Frontal cortex (tissue), 4 donors: Measurements from ENCODE around the gene ICA1L. TPM values are rescaled to one million over a fixed set of nuclear protein-coding genes. Genes with fewer than 3 reads are reported as not detected.

ENCODE experiments used
- DNase-seq, 2 donors: peaks; one replicate each; pipeline ENCODE4 v3.0.0; 2012; ENCODE audit warnings: low spot score in 2 of 2
- FAIRE-seq: peaks from 2 replicates; lab custom pipeline; 2012; peaks lifted over from hg19 to GRCh38; lab: Jason Lieb, UNC
- total RNA-seq: library from RNA; depleted of rRNA; stranded (reverse); fragments of >200 nt; gene quantifications from one replicate; pipeline ENCODE4 v1.2.3, GENCODE V29; 2014
- donor health status: control.
- donor health status: control.
- donor health status: control.

Gene ICA1L
- total RNA-seq, 1 donor from 2014 or later: 88.5 TPM

DNA sequence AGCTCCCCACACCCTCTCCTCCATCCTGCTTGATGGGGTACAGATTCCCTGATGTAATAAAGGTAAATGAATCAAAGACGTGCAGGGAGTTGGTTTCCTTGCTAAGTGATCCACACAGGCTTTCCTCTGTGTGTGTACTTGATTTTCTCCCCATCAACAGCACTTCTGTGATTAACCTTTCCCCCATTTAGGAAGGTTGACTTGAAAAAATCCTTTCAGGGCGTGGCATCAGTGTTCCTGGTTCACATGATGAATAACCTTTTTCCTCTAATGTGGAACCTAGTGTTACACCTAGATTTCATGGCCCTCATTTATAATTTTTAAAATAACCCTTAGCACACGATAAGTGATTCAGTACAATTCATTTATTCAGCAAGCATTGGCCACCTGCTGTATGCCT, 115.0 kb downstream of the ICA1L start:
- FAIRE-seq: no peak
- DNase-seq: no peak

DNA sequence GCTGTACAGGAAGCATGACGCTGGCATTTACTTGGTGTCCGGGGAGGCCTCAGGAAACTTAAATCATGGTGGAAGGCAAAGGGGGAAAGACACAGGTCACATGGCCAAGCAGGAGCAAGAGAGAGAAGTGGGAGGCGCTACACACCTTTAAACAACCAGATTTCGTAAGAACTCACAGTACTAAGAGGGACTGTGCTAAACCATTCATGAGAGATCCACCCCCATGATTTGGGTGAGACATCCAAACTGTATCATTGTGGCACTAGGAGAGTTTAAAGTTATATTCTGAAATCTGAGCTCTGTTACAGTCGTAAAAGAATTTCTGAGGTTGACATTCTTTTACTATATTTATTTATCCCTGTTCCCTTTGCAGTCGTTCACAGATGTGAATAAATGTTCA, 116.6 kb downstream of the ICA1L start:
- FAIRE-seq: no peak
- DNase-seq: no peak

DNA sequence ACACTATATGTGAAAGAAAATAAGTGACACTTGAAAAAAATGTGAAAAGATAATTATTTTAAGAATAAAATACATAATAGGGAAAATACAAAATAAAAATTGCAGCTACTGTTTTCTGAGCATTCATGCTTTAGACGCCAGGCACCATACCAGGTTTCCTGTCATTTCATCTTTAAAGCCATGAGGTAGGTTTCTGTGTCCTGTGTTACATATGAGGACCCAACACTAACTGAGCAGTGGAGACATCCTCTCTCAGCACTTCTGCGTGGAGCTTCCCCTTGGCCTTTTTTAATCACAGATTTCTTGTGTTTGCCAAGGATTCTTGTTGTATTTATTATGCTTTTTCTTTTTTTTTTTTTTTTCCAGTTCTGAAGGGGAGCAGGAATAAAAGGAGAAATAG, 119.5 kb downstream of the ICA1L start:
- DNase-seq (no peak), FAIRE-seq (no peak)

DNA sequence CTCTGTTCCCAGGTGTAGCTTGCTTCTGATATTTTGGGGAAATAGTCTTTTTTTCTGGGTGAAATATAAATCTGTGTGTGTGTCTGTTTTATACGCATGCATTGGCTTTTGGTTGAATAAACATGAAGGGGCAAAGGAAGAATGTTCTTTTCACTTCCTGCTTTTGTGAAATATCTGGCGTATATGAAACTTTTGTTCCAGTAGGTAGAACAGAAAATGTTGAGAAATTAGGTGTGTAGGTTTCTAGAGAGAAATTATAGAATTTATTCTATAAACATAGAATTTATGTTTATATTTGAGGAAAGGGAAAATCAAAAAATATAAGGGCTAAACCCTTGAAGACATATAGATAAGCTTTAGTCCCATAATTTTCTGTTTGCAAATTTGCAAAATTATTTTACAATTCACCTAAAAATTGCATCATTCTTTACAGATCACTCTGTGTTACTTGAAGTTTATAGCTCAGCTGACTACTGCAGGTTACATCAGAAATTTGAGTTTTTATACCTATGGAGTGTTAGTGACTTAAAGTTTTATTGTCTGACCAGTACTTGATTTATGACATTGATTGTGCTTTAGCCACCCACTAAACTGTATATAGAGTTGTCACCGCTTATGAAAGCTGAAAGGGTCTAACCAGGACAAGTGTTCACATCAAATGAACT, 120.7 kb downstream of the ICA1L start:
- no peak for DNase-seq
- FAIRE-seq: no peak

DNA sequence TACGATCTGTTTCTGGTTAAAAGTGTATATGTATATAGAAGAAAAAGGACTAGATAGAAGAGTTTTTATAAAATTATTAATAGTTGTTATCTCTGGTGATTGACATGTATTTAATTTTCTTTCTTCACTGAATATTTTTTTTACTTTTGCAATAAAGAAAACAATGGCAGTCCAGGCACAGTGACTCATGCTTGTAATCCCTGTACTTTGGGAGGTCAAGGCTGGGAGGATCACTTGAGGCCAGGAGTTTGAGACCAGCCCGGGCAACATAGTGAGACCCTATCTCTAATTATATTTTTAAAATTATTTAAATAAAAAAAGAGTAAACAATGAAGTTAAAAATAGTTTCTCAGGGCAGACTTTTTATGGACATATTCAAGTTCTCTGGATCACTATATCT, 122.1 kb downstream of the ICA1L start:
- no peak for FAIRE-seq

DNA sequence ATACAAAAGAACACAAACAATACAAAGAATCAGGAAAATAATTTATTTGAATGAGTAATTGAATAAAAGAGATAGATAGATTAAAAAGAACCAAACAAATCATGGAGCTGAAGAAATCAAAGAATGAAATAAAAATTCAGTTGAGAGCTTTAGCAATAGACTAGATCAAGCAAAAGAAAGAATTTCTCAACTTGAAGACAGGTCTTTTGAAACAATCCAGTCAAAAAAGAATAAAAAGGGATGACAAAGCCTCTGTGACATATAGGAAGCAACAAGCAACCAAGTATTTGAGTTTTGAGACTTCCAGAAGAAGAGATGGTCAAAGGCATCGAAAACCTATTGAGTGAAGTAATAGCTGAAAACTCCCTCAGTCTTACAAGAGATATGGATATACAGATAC, 128.0 kb downstream of the ICA1L start:
- FAIRE-seq: no peak
- DNase-seq: no peak

More for the DNA sequence above, 122.1 kb downstream of the ICA1L start:
- DNase-seq: no peak

DNA sequence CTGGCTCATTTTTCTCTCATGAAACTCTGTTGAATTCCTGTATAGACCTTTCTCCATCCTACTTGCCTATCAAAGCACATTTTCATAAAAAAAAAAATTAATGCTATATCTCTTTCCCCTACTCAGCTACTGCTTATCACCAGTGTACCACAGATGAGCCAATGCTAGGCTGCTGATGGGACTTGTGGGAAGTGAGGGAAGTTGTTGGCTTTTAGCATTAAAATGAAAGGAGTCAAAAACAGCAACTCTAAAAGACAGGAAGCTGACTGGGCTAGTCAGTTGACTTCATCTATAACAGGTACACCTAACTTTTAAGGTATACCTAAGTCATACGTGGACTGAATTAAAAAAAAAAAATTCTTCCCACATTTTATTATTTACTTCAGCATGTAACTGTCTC, 134.7 kb downstream of the ICA1L start:
- FAIRE-seq (no peak), DNase-seq (no peak)

DNA sequence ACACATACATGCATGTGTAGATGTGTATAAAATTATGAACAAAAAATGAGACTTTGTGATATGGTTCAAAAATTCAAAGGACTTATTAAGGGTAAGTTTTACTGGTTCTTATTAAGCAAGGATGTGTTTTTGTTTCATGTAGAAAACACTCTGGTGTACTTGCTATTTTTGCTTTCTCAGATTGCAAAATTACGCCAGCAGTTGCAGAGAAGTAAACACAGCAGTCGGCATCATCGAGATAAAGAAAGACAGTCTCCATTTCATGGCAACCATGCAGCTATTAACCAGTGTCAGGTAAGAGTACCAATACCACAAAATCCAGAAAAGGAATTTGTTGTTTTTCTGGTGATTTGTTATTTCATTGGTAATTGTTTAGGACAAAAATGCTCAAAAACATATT, 145.5 kb downstream of the ICA1L start:
- no peak for FAIRE-seq
- no peak for DNase-seq

DNA sequence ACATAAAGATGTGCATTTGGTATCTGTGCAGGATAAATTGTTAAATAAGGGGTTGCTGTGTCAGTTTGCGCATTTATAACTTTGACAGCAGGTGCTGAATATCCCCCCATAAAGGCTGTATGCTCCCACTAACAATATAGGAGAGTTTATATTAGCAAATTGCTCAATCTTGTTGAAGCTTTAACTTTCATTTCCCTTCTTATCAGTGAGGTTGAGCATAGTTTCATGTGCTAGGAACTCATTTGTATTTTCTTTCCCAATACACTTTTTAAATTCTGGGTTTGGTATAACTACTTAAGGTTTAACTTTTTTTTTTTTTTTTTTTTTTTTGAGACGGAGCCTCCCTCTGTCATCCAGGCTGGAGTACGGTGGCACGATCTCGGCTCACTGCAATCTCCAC, 147.8 kb downstream of the ICA1L start:
- FAIRE-seq (no peak), DNase-seq (no peak)

Other genes with a start within 250 kb of the ICA1L start
- 45.7 TPM for gene FAM117B, start 236.8 kb downstream of the ICA1L start, total RNA-seq
- 35.1 TPM for gene WDR12, start 39.9 kb upstream of the ICA1L start, total RNA-seq
- gene CARF, start 40.5 kb upstream of the ICA1L start, total RNA-seq: 20.0 TPM
- gene NBEAL1, start 143.1 kb upstream of the ICA1L start, total RNA-seq: 45.2 TPM